GM13976 (cell line): Measurements from ENCODE around the gene RNF186.

Experiments
- DNase-seq: peaks from one replicate; pipeline ENCODE4 v3.0.0; 2012; ENCODE audit warnings: low spot score
- CTCF ChIP-seq: IDR thresholded peaks from 2 replicates; pipeline ENCODE4 v1.5.1; 2012; ENCODE audit warnings: borderline replicate concordance, mild to moderate bottlenecking; ENCODE audit not compliant: insufficient read depth; ENCODE audit errors: extremely low read depth, missing control alignments, control extremely low read depth
- in situ Hi-C: fragments of 300-500 bp; cut with MboI; formaldehyde crosslinking; loops from one replicate; pipeline ENCODE4 v1.12.0; 2022; ENCODE audit warnings: low sequenced_read_pairs, mixed read lengths, inconsistent platforms; ENCODE audit not compliant: unreplicated experiment

The RNF186 gene

GRCh38 chr1:19815801-19816736 is 986 bp upstream of the RNF186 start:
- DNase-seq = no peak
- in situ Hi-C loops = no loop called here
- no peak for TF ChIP-seq CTCF

- in situ Hi-C loops = no loop called here
- DNase-seq = no peak
- no peak for TF ChIP-seq CTCF
Measured at GRCh38 chr1:19814244-19814661, 830 bp downstream of the RNF186 start.

- in situ Hi-C loops = no loop called here
- no peak for DNase-seq
- TF ChIP-seq CTCF = no peak
Measured at GRCh38 chr1:19813643-19813960, 1.5 kb downstream of the RNF186 start.

GRCh38 chr1:19812875-19813642 is 2.0 kb downstream of the RNF186 start:
- in situ Hi-C loops = no loop called here
- TF ChIP-seq CTCF = no peak
- no peak for DNase-seq

GRCh38 chr1:19811206-19811851 is 3.8 kb downstream of the RNF186 start:
- in situ Hi-C loops = no loop called here
- DNase-seq = peak; percentile 78
- peak; percentile 76 for TF ChIP-seq CTCF

- in situ Hi-C loops = no loop called here
- no peak for DNase-seq
- no peak for TF ChIP-seq CTCF
Measured at GRCh38 chr1:19809044-19809750, 5.9 kb downstream of the RNF186 start.
